GM18526 (cell line): ENCODE measurements around the gene PCDHGB1.

Source experiments
- POLR2A ChIP-seq: IDR thresholded peaks from 3 replicates; pipeline ENCODE4 v1.6.1; 2011; ENCODE audit not compliant: insufficient read length; ENCODE audit errors: extremely low read depth

Gene PCDHGB1

DNA sequence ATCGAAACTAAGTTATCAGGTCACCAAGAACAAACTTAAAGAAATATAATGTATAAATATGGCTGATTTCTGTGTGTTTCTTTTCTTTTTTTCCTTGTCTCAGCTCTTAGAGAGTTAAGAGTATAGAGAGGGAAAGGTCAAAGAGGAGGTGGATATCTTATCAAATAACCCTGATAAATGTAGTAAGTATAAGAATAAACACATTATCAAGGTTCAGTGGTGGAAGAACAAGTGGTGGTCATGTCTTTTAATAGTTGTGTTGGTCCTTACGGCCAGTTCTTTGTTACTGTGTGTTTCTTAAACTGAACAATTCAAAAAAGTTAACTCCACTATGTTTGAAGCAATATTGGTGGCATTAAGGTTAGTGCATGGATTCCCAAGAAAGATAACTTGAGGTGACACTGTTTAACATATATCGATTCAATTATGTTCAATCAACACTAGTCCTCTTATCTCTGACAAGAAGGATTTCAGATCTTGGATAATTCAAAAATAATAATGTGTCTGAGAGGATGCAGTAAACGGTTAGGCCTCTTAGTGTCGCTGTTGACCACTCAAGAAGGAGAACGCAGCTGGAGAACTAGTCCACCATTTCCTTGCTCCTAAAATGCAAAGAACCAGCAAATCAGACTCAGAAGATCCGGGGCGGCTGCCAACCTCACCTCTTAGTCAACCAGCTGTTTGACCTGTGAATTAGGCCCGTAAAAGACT, 6.5 kb upstream of the PCDHGB1 start, which contains the start of gene PCDHGA3:
PCDHGA3 (plus strand) TSS at position 588 of the 711 bp plus-strand sequence. CDS start 205 bp downstream, outside the sequence.
- TF ChIP-seq POLR2A, result no peak

DNA sequence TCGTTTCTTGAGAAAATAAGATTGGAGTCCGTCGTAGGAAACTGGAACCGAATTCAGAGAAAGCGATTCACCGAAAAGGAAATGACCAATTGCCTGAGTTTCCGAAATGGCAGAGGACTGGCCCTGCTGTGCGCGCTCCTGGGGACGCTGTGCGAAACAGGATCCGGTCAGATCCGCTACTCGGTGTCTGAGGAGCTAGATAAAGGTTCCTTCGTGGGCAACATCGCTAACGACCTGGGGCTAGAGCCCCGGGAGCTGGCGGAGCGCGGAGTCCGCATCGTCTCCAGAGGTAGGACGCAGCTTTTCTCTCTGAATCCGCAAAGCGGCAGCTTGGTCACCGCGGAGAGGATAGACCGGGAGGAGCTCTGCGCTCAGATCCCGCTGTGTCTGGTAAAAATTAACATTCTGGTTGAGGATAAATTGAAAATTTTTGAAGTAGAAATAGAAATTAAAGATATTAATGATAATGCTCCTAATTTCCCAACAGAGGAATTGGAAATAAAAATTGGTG, 5.9 kb upstream of the PCDHGB1 start:
- no peak for TF ChIP-seq POLR2A

DNA sequence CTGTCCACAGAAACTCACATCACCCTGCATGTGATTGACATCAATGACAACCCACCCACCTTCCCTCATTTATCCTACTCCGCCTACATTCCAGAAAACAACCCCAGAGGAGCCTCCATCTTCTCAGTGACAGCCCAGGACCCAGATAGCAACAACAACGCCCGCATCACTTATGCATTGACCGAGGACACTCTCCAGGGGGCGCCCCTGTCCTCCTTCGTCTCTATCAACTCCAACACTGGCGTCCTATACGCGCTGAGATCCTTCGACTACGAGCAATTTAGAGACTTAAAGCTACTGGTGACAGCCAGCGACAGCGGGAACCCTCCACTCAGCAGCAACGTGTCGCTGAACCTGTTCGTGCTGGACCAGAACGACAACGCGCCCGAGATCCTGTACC, 4.6 kb upstream of the PCDHGB1 start:
- TF ChIP-seq POLR2A, result no peak

DNA sequence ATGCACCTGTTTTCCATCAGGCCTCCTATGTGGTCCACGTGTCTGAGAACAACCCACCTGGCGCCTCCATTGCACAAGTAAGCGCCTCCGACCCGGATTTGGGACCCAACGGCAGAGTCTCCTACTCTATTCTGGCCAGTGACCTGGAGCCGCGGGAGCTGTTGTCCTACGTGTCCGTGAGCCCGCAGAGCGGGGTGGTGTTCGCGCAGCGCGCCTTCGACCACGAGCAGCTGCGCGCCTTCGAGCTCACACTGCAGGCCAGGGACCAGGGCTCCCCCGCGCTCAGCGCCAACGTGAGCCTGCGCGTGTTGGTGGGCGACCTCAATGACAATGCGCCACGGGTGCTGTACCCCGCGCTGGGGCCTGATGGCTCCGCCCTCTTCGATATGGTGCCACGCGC, 1.7 kb downstream of the PCDHGB1 start:
- no peak for TF ChIP-seq POLR2A

DNA sequence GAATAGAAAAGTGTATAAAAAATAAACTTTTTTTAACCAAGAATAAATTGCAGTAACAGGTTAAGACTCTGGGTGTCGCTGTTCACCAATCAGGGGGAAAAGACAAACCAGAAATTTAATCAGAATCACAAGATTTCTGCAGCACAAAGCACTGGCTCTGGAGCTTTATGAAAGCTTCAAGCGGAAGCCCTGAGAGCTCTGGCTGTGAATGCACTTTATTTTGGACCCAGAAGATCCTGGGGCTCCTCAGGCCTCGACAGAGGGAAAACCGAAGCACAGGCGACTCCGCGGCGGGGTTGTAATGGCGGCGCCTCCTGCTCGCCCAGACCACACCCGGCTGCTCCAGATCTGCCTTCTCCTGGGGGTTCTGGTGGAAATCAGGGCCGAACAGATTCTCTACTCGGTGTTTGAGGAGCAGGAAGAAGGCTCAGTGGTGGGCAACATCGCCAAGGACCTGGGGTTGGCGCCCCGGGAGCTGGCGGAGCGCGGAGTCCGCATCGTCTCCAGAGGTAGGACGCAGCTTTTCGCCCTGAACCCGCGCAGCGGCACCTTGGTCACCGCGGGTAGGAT, 5.1 kb downstream of the PCDHGB1 start, which contains the start of gene PCDHGA4:
PCDHGA4 (plus strand) TSS at position 122 of the 570 bp plus-strand sequence; CDS start at position 209, 87 bp downstream.
- TF ChIP-seq POLR2A, result no peak

DNA sequence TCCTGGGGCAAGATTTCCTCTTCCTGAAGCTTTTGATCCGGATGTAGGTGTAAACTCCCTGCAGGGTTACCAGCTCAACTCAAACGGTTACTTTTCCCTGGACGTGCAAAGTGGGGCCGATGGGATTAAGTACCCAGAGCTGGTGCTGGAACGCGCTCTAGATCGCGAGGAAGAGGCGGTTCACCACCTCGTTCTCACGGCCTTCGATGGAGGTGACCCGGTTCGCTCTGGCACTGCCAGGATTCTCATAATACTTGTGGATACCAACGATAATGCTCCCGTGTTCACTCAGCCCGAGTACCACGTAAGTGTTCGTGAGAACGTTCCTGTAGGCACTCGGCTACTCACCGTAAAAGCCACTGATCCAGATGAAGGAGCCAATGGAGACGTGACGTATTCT, 5.7 kb downstream of the PCDHGB1 start:
- no peak for TF ChIP-seq POLR2A

DNA sequence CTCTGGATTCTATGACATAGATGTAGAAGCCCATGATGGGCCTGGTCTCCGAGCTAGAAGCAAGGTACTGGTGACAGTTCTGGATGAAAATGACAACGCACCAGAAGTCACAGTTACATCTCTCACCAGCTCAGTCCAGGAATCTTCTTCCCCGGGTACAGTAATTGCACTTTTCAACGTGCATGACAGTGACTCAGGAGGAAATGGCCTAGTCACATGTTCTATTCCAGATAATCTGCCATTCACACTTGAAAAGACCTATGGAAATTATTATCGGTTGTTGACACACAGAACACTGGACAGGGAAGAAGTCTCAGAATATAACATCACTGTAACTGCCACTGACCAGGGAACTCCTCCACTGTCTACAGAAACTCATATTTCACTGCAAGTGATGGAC, 6.2 kb downstream of the PCDHGB1 start:
- no peak for TF ChIP-seq POLR2A

DNA sequence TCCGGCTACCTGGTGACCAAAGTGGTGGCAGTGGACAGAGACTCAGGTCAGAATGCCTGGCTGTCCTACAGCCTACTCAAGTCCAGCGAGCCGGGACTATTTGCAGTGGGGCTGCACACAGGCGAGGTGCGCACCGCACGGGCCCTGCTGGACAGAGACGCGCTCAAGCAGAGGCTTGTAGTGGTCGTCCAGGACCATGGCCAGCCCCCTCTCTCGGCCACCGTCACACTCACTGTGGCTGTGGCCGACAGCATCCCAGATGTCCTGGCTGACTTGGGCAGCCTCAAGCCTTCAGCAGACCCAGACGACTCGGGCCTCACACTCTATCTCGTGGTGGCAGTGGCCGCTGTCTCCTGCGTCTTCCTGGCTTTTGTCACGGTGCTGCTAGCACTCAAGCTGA, 7.1 kb downstream of the PCDHGB1 start:
- TF ChIP-seq POLR2A, result no peak

DNA sequence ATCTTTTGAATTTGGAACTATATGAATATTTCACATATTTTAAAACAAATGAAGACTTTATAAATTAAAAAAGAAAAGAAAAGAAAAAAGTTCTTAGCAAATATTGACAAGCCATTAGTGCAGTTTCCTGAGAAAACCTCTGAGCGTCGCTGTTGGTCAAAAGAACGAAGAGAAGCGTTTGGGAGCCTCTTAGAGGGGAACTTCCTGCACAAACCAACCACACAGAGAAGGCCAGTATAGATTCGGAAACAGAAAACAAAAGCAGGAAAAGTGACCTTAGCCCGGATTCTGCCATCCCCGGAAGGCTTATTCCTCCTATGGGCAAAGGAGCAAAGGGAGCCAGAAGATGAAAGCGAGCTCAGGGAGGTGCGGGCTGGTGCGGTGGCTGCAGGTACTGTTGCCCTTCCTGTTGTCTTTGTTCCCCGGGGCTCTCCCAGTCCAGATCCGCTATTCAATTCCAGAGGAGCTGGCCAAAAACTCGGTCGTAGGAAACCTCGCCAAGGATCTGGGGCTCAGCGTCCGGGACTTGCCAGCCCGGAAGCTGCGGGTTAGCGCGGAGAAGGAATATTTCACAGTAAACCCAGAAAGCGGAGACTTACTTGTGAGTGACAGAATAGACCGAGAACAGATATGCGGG, 10.0 kb downstream of the PCDHGB1 start, which contains the start of gene PCDHGB2:
PCDHGB2 (plus strand) TSS at position 205 of the 637 bp plus-strand sequence; CDS start at position 347, 142 bp downstream.
- TF ChIP-seq POLR2A, result no peak

DNA sequence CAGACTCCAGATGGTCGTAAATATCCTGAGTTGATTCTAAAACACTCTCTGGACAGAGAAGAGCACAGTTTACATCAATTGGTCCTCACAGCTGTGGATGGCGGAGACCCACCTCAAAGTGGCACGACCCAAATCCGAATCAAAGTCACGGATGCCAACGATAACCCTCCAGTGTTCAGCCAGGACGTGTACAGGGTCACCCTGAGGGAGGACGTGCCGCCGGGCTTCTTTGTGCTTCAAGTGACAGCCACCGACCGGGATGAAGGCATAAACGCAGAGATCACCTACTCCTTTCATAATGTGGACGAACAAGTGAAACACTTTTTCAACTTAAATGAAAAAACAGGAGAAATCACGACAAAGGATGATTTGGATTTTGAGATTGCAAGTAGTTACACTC, 10.8 kb downstream of the PCDHGB1 start:
- no peak for TF ChIP-seq POLR2A

DNA sequence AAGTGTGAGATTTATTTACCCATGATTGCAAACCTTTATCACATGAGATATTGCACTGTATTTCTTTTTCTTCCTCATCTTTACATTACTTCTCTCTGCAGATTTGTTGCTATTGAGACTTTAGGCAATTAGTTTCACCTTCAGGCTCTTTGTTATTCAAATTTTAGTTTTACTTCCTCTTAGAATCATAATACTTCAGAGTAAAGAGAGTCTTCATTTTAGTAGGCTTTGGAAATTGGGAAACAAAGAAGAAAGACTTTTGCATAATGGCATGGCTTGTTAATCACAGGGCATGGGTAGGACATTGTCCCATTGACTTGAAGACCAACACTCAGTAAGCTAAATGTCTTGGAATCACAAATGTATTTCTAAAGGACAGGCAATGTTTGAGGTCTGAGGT, 12.8 kb downstream of the PCDHGB1 start:
- no peak for TF ChIP-seq POLR2A

DNA sequence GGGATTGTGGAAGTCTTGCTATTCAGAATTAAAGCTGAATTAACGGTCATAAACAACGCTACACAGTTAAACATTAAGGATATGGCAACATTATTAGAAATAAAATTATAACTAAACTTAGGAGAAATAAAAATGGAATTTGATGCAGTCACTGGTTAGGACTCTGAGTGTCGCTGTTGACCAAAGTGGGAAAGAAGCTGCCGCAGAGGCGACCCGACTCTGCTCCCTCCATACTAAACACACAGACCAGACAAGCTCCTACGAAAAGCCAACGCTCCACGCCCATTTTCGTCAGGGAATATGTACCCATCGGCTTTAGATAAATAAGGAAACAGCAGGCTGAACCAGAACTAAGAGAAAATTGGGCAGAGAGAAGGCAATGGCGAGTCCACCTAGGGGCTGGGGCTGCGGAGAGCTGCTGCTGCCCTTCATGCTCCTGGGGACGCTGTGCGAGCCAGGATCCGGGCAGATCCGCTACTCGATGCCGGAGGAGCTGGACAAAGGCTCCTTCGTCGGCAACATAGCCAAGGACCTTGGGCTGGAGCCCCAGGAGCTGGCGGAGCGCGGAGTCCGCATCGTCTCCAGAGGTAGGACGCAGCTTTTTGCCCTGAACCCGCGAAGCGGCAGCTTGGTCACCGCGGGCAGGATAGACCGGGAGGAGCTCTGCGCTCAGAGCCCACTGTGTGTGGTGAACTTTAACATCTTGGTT, 14.2 kb downstream of the PCDHGB1 start, which contains the start of gene PCDHGA5:
PCDHGA5 (plus strand) TSS at position 211 of the 709 bp plus-strand sequence; CDS start at position 380, 169 bp downstream.
- TF ChIP-seq POLR2A, result no peak

DNA sequence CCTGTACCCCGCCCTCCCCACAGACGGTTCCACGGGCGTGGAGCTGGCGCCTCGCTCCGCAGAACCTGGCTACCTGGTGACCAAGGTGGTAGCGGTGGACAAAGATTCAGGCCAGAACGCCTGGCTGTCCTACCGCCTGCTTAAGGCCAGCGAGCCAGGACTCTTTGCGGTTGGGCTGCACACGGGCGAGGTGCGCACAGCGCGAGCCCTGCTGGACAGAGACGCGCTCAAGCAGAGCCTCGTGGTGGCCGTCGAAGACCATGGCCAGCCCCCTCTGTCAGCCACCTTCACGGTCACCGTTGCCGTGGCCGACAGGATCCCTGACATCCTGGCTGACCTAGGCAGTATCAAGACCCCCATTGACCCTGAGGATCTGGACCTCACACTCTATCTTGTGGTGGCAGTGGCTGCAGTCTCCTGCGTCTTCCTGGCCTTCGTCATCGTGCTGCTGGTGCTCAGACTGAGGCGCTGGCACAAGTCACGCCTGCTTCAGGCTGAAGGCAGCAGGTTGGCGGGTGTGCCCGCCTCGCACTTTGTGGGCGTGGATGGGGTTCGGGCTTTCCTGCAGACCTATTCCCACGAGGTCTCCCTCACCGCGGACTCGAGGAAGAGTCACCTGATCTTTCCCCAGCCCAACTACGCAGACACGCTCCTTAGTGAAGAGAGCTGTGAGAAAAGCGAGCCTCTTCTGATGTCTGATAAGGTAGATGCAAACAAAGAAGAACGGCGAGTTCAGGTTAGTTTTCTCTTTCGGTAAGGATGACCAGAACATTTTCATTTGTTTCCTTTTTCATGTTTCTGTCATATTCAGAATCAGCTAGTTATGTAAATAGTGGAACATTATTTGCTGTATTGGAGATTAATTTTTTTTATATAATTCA, 16.4 kb downstream of the PCDHGB1 start:
- TF ChIP-seq POLR2A, result no peak
